NCI-H2107 treated with DMSO at 0.1 percent for 48 hours (cell line): ENCODE data around the gene CHEK1.
"Not testable (repeated sequence)": the region's sequence is repeated elsewhere in the genome, so short reads cannot be mapped to it uniquely, and the experiment has no call there.

Source experiments
- DNase-seq: peaks from one replicate; lab custom pipeline; 2025; ENCODE audit not compliant: unreplicated experiment; lab: John Stamatoyannopoulos, UW

CHEK1 gene

DNA sequence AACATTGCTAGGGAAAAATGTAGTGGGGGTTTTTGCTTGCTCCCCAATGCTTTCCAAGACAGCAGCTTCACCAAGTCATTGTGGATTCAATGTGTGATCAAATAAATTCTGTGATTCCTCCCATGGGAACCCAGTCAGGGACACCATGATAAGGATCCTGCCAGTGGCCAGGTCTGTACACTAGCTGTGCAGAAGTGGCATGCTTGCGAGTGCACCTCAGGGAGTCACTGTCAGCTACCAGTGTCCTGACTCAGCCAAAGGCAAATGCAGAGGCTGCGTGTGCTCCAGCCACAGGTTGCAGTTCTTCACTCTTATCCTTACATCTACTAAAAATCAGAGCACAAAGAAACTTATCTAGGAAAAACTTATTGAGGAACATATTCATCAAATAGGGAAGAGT is 65.0 kb downstream of the CHEK1 start:
- no peak for DNase-seq

DNA sequence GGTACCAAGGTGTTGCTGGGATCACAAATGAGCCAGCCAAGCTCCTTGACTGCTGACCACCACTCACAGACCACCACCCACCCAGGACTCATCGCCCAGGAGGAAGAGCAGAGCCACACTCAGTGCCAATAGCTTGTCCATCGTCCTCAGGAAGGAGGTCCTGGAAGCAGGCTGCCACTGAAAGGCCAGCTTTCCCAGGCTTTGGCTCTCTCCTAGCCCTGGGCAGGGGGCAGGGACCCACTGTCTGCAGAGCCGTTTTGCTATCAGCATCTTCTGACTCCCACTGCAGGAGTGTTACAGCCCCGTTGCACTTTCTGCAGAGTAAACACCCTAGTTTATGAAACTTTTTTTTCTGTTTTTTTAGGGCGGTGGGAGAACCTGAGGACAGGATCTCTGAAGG is 67.9 kb downstream of the CHEK1 start:
- no peak for DNase-seq

DNA sequence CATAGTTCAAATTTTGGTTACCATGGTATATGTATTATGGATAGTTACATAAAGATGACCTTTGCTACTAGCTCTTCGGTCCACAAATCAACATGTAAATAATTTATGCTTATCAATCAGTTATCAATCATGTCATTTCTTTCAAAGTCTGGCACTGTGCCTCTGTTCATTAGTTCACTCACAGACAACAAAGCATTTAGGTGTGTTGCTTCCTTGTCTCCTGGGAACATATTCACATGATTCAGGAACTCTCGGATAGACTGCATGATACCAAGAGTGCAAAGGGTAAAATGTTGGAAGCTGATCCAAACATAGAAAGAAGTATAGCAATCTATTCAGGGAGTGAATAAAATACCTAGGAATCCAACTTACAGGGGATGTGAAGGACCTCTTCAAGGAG is 70.0 kb downstream of the CHEK1 start:
- DNase-seq, result no peak

DNA sequence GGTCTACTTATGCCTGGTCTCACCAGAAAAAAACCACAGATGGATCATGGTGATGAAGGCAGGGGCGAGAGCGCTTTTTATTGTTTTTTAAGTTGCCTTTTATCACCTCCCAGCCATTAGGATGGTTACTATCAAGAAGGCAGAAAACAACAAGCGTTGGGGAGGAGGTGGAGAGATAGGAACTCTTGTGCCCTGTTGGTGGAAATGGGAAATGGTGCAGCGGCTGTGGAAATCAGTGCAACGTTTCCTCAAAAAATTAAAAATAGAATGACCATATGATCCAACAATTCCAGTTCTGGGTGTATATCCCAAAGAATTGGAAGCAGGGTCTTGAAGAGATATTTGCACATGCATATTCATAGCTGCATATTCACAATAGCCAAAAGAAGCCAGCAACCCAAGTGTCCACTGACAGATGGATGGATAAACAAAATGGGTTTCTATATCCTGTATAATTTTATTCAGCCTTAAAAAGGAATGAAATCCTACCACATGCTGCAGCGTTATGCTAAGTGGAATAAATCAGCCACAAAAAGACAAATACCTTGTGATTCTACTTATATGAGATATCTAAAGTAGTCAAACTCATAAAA is 76.2 kb downstream of the CHEK1 start:
- DNase-seq, result no peak

DNA sequence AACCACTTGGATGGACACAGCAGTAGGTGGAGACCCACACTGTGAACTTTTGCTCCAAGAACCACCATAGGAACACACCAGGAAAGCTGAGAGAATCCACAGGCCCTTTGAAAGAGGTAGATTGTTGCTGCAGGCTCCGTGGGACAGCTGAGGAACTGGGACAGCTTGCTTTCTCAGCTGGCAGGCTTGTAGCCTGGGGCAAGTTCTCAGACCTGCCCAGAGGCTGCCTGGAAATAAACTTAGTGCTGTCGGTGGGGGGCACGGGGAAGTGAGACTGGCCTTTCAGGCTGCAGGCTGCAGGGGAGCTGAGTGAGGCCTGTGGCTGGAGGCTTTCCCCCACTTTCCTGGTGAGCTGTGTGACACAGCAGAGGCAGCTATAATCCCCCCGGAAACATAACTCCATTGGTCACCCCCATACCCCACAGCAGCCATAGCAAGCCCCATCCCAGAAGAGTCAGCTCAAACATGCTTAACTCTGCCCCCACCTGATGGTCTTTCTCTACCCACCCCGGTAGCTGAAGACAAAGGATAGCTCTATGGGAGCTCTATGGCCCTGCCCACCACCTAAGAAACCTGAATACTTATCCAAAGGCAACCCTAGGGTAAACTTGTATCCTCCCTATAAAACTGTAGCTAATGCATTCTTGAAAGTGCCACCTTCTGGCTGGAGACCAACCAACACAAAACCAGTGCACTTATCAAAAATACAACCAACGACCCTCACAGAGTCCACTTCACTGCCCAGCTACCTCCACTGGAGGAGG is 77.1 kb downstream of the CHEK1 start:
- no peak for DNase-seq

DNA sequence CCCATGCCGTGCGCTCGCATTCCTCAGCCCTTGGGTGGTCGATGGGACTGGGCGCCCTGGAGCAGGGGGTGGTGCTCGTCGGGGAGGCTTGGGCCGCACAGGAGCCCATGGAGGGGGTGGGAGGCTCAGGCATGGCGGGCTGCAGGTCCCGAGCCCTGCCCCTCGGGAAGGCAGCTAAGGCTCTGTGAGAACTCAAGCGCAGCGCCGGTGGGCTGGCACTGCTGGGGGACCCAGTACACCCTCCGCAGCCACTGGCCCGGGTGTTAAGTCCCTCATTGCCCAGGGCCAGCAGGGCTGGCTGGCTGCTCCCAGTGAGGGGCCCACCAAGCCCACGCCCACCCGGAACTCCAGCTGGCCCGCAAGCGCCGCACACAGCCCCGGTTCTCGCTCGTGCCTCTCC is 79.7 kb downstream of the CHEK1 start:
- DNase-seq, result not testable (repeated sequence)

DNA sequence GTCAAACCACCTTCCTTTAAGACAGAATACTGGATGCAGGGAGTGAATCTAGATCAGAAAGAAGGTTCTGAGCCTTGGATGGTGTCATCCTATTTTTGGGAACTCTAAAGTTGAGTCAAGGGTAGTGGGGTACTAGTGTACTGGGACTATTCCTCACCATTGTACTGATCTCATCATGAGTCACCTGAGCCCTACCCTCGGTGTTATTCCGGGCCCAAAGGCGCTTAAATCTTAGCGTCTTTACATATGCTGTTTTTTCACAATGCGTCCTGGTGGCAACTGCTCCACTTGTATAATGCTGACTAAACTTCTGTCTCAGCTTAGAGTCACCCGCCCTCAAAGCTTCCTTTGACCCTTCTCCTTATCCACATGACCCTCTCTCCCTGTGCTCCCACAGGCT is 95.8 kb downstream of the CHEK1 start:
- DNase-seq, result no peak

DNA sequence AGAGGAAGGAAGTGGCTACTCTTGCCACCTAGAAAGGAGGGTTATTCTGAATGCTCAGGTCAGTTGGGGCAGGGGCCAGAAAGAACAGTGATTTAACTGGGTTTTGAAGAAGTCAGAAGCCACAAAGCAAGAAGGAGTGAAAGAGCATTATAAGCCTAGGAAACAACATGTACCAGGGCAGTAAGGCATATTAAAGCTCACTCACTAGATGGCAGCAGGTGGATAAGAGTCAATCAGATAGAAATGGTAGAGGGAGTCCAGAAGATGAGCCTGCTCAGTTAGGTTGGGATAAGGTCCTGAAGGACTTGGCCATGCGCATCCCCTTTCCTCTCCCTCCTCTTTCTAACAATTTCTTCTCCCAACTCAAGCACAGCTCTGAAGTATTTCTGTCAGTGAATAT is 99.2 kb downstream of the CHEK1 start:
- no peak for DNase-seq
